Heart left ventricle (tissue), 13 donors: ENCODE data around the gene RAB40C.

Experiments
- CTCF ChIP-seq, 12 donors: fragments of 200-600 bp; sonication (generic) in 4 of 12; IDR thresholded peaks; one replicate each; pipeline versions ENCODE4 v1.5.0 to v1.8.0; 2018 to 2022; ENCODE audit warnings: antibody characterized with exemption in 12 of 12, mild to moderate bottlenecking in 5 of 12
- POLR2A ChIP-seq, 2 donors: fragments of 450-650 bp; IDR thresholded peaks; one replicate each; pipeline ENCODE4 v1.6.1; 2017; ENCODE audit warnings: antibody characterized with exemption in 2 of 2, mild to moderate bottlenecking in 2 of 2, moderate library complexity in 2 of 2
- donor health status: ischemic (EF 13 %, LVEDD 7.1; RV severe dilation, severe dysfunction).
- donor health status: DM: no; HTN: yes; CAD: no.
- donor health status: DM: no; HTN: no; CAD: no.
- donor health status: ischemic (EF 25% LVEDD 6.9; RV normal size, moderate dysfunction).
- donor health status: ischemic (EF 25% LVEDD 5.7; RV mildly dilated, moderate dysfunction).
- donor health status: ischemic (EF 35%, LVEDD 5.7; RV mildly dilated, moderate dysfunction).
- donor health status: nonischemic (EF 11% LVEDD 7.7; RV severe dilation, severe dysfunction).
- donor health status: DM: yes; HTN: yes; CAD: no.
- donor health status: PGD.
- donor health status: ischemic (EF 29% LVEDD 5.4; RV normal size, mild dysfunction).
- donor health status: nonischemic (EF 23%, LVEDD 6.1; RV moderate dilation, normal function).

- TF ChIP-seq POLR2A (IDR thresholded peaks at IDR 0.05) (no peak), CTCF (IDR thresholded peaks at IDR 0.05) (no peak)
Observed at GRCh38 chr16:678209-678857, 88.5 kb downstream of the RAB40C start.
